Testis (tissue), 3 donors: ENCODE data around the gene RIMBP2. TPM values are rescaled to one million over a fixed set of nuclear protein-coding genes. Genes with fewer than 3 reads are reported as not detected.

Experiments
- DNase-seq: peaks from one replicate; pipeline ENCODE4 v3.0.0-alpha.2; 2019
- H3K27ac ChIP-seq, 2 donors: fragments of 200-600 bp; sonication (generic); one replicate each; pipeline ENCODE4 v1.5.1; 2019
- H3K27me3 ChIP-seq: fragments of 200-600 bp; sonication (generic); one replicate; pipeline ENCODE4 v1.5.1; 2019
- H3K36me3 ChIP-seq: fragments of 200-600 bp; sonication (generic); one replicate; pipeline ENCODE4 v1.5.1; 2017; ENCODE audit warnings: low read depth; ENCODE audit errors: missing control alignments
- H3K4me1 ChIP-seq: fragments of 200-600 bp; sonication (generic); one replicate; pipeline ENCODE4 v1.5.1; 2019
- H3K4me3 ChIP-seq, 2 donors: fragments of 200-600 bp; sonication (generic); one replicate each; pipeline ENCODE4 v1.5.1; 2017 to 2019
- H3K9me3 ChIP-seq: fragments of 200-600 bp; sonication (generic); one replicate; pipeline ENCODE4 v1.5.1; 2017
- CTCF ChIP-seq, 3 experiments: fragments of 450-650 bp in 2 of 3; fragments of 200-600 bp in 1 of 3; sonication (generic) in 1 of 3; IDR thresholded peaks; one replicate each; pipeline ENCODE4 v1.5.1; 2016 to 2019; ENCODE audit warnings: antibody characterized with exemption in 3 of 3, mild to moderate bottlenecking in 2 of 3, moderate library complexity in 1 of 3
- POLR2A ChIP-seq: fragments of 450-650 bp; IDR thresholded peaks from one replicate; pipeline ENCODE4 v1.6.1; 2017; ENCODE audit warnings: antibody characterized with exemption, mild to moderate bottlenecking, moderate library complexity
- WGBS, 2 donors: methylation state at CpG; one replicate each; pipeline ENCODE4 v1.1.5; 2018; 5-methylcytosine and 5-hydroxymethylcytosine counted together
- intact Hi-C: fragments of 100-400 bp; cut with DNase I; formaldehyde crosslinking; loops from one replicate; pipeline ENCODE4 v1.15.1; 2023; ENCODE audit warnings: low total_unique reads
- polyA plus RNA-seq: library from polyadenylated mRNA; stranded (reverse); fragments of 350-450 nt; fragmentation: Illumina TruSeq; extraction: RNeasy Lipid Tissue Mini Kit (QIAGEN cat#74804); gene quantifications from one replicate; pipeline ENCODE4 v1.2.3, GENCODE V29; 2014; ENCODE audit warnings: low read depth, low replicate concordance; ENCODE audit not compliant: insufficient read depth
- total RNA-seq, 2 donors: library from RNA; depleted of rRNA; stranded (reverse); fragments of >200 nt; gene quantifications; one replicate each; pipeline ENCODE4 v1.2.3, GENCODE V29; 2016

Gene RIMBP2
- total and polyA plus RNA-seq, 3 donors from 2014 or later: 8.0 to 10.0 (median 8.7) TPM

GRCh38 chr12:130669797-130670196 is 46.3 kb downstream of the RIMBP2 start:
- Histone ChIP-seq H3K36me3 (no peaks in the 10 kb centered on the region), H3K27ac (no peak overlapping the region), H3K27me3 (no peaks in the 10 kb centered on the region), H3K9me3 (no peaks in the 10 kb centered on the region), H3K4me1 (no peaks in the 10 kb centered on the region), H3K4me3 (no peak overlapping the region)
- intact Hi-C loops: no loop called here
- WGBS, 2 donors: 81 to 87% methylated on average over 7 to 8 of the region's 8 CpGs
- DNase-seq: no peak
- TF ChIP-seq POLR2A (no peak), CTCF (IDR thresholded peaks at IDR 0.05) (no peak)

- TF ChIP-seq CTCF (IDR thresholded peaks at IDR 0.05): no peak
- no peak for TF ChIP-seq POLR2A
- Histone ChIP-seq H3K36me3 (no peaks in the 10 kb centered on the region), H3K27me3 (no peaks in the 10 kb centered on the region), H3K27ac (no peak overlapping the region), H3K4me3 (no peak overlapping the region), H3K9me3 (no peaks in the 10 kb centered on the region), H3K4me1 (no peaks in the 10 kb centered on the region)
- no peak for DNase-seq
- intact Hi-C loops: no loop called here
- WGBS, 2 donors: 84 to 85% methylated on average over 10 of the region's 10 CpGs
These were observed 46.9 kb downstream of the RIMBP2 start for GRCh38 chr12:130669205-130669557.

- Histone ChIP-seq H3K36me3 (no peaks in the 10 kb centered on the region), H3K27me3 (no peaks in the 10 kb centered on the region), H3K4me3 (no peak overlapping the region), H3K9me3 (no peaks in the 10 kb centered on the region), H3K4me1 (no peaks in the 10 kb centered on the region), H3K27ac (no peak overlapping the region)
- WGBS, 2 donors: 92 to 95% methylated on average over 19 to 20 of the region's 20 CpGs
- TF ChIP-seq POLR2A (no peak), CTCF (IDR thresholded peaks at IDR 0.05) (no peak)
- intact Hi-C loops: no loop called here
- no peak for DNase-seq
These were observed 47.6 kb downstream of the RIMBP2 start for GRCh38 chr12:130668286-130669204.

- no peak for DNase-seq
- intact Hi-C loops: no loop called here
- TF ChIP-seq CTCF (IDR thresholded peaks at IDR 0.05) (no peak), POLR2A (no peak)
- no peaks in the 10 kb centered on the region for H3K9me3 ChIP-seq
- H3K4me1 ChIP-seq: no peaks in the 10 kb centered on the region
- WGBS, 2 donors: 81 to 93% methylated on average over 7 of the region's 7 CpGs
- H3K27ac ChIP-seq: no peak overlapping the region
- H3K36me3 ChIP-seq: no peaks in the 10 kb centered on the region
- H3K27me3 ChIP-seq: no peaks in the 10 kb centered on the region
- no peak overlapping the region for H3K4me3 ChIP-seq
These were observed 48.6 kb downstream of the RIMBP2 start for GRCh38 chr12:130667421-130667960.
